SU-DHL-6 (cell line): ENCODE results near the gene IL33.

Source experiments
- EZH2phosphoT487 ChIP-seq: fragments of 200-600 bp; sonication (generic), shearing (Covaris generic); conservative IDR thresholded peaks from 2 replicates; pipeline ENCODE4 v1.6.1; 2018; ENCODE audit warnings: mild to moderate bottlenecking, antibody characterized with exemption, low read length, moderate library complexity, mixed read lengths
- TF ChIP-seq, protein P1 (sequence below): fragments of 200-600 bp; sonication (generic); IDR thresholded peaks from one replicate; pipeline ENCODE4 v1.5.1; 2017; ENCODE audit warnings: antibody characterized with exemption, mild to moderate bottlenecking, low read length, moderate library complexity; ENCODE audit not compliant: insufficient read depth, poor library complexity, severe bottlenecking

DNA sequence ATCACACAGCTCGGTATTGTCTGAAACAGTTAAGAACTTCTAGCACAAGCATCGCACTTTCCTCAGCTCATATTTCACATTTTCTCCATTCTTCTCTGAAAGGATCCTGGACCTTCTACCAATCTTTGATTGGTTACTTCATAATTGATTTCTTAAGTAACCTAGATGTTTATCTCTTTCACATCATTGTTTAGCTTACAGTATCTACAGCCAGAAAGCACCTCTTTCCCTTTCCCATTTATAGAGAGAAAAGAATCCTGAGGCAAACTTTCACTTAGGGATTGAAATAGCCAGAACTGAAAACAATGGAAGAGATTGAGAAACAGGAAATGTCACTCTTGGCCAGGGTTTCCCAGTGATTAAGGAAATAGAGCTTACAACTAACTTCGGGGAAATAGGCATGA is 2.5 kb downstream of the IL33 start:
- TF ChIP-seq, protein P1, sequence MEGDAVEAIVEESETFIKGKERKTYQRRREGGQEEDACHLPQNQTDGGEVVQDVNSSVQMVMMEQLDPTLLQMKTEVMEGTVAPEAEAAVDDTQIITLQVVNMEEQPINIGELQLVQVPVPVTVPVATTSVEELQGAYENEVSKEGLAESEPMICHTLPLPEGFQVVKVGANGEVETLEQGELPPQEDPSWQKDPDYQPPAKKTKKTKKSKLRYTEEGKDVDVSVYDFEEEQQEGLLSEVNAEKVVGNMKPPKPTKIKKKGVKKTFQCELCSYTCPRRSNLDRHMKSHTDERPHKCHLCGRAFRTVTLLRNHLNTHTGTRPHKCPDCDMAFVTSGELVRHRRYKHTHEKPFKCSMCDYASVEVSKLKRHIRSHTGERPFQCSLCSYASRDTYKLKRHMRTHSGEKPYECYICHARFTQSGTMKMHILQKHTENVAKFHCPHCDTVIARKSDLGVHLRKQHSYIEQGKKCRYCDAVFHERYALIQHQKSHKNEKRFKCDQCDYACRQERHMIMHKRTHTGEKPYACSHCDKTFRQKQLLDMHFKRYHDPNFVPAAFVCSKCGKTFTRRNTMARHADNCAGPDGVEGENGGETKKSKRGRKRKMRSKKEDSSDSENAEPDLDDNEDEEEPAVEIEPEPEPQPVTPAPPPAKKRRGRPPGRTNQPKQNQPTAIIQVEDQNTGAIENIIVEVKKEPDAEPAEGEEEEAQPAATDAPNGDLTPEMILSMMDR, result no peak
- no peak for TF ChIP-seq EZH2phosphoT487
